SK-N-SH treated with all-trans-retinoic acid at 6 μM for 48 hours (cell line): ENCODE results near the gene NEK3.
"Not testable (repeated sequence)": the region's sequence is repeated elsewhere in the genome, so short reads cannot be mapped to it uniquely, and the experiment has no call there.

Experiments used
- ATAC-seq: fragments of 200-7000 bp; cut with Tn5 transposase; 3 replicates; pipeline ENCODE4 v1.9.1; 2020; ENCODE audit warnings: mild to moderate bottlenecking, moderate library complexity
- ARNTL ChIP-seq: fragments of 450-650 bp; formaldehyde crosslinking; IDR thresholded peaks from 2 replicates; pipeline ENCODE4 v1.5.0; 2020; ENCODE audit warnings: low read depth, mild to moderate bottlenecking, moderate library complexity, borderline replicate concordance
- BACH2 ChIP-seq: fragments of 250-450 bp; sonication (Bioruptor Pico); IDR thresholded peaks from 2 replicates; pipeline ENCODE4 v1.9.0; 2021; ENCODE audit warnings: mild to moderate bottlenecking, borderline replicate concordance
- CREB5 ChIP-seq: fragments of 250-450 bp; sonication (Bioruptor Pico); IDR thresholded peaks from 2 replicates; pipeline ENCODE4 v1.5.1; 2020; ENCODE audit warnings: low read depth, mild to moderate bottlenecking, moderate library complexity
- CSDC2 ChIP-seq: fragments of 250-450 bp; sonication (Bioruptor Pico); IDR thresholded peaks from 2 replicates; pipeline ENCODE4 v1.5.0; 2020; ENCODE audit warnings: mild to moderate bottlenecking, moderate library complexity
- CSRNP3 ChIP-seq: fragments of 250-450 bp; sonication (Bioruptor Pico); IDR thresholded peaks from 2 replicates; pipeline ENCODE4 v1.5.1; 2021; ENCODE audit warnings: mild to moderate bottlenecking, moderate library complexity
- OSR1 ChIP-seq: fragments of 250-450 bp; sonication (Bioruptor Pico); IDR thresholded peaks from 2 replicates; pipeline ENCODE4 v1.8.0; 2022; ENCODE audit warnings: moderate library complexity, mild to moderate bottlenecking, inconsistent platforms
- POU6F1 ChIP-seq: fragments of 250-450 bp; sonication (Bioruptor Pico); IDR thresholded peaks from 2 replicates; pipeline ENCODE4 v1.8.0; 2021; ENCODE audit warnings: low read depth, mild to moderate bottlenecking, moderate library complexity, borderline replicate concordance
- RARB ChIP-seq: fragments of 250-450 bp; sonication (Bioruptor Pico); IDR thresholded peaks from 2 replicates; pipeline ENCODE4 v1.8.0; 2021; ENCODE audit warnings: mild to moderate bottlenecking, moderate library complexity
- SNAI2 ChIP-seq: fragments of 250-450 bp; sonication (Bioruptor Pico); IDR thresholded peaks from 2 replicates; pipeline ENCODE4 v1.5.0; 2020; ENCODE audit warnings: mild to moderate bottlenecking, moderate library complexity
- TSHZ2 ChIP-seq: fragments of 250-450 bp; sonication (Bioruptor Pico); IDR thresholded peaks from 2 replicates; pipeline ENCODE4 v1.5.0; 2020; ENCODE audit warnings: mild to moderate bottlenecking, moderate library complexity
- ZC3H10 ChIP-seq: fragments of 250-450 bp; sonication (Bioruptor Pico); IDR thresholded peaks from 2 replicates; pipeline ENCODE4 v1.5.1; 2021; ENCODE audit warnings: mild to moderate bottlenecking, moderate library complexity
- ZFP3 ChIP-seq: fragments of 250-450 bp; sonication (Bioruptor Pico); IDR thresholded peaks from 2 replicates; pipeline ENCODE4 v1.5.0; 2020; ENCODE audit warnings: mild to moderate bottlenecking, moderate library complexity
- ZFP30 ChIP-seq: fragments of 450-650 bp; formaldehyde crosslinking; IDR thresholded peaks from 2 replicates; pipeline ENCODE4 v1.5.0; 2022; ENCODE audit warnings: mild to moderate bottlenecking, moderate library complexity
- ZNF565 ChIP-seq: fragments of 450-650 bp; formaldehyde crosslinking; conservative IDR thresholded peaks from 2 replicates; pipeline ENCODE4 v1.5.0; 2020; ENCODE audit warnings: low read depth, mild to moderate bottlenecking, moderate library complexity
- ZNF70 ChIP-seq: fragments of 450-650 bp; formaldehyde crosslinking; IDR thresholded peaks from 2 replicates; pipeline ENCODE4 v1.5.0; 2020; ENCODE audit warnings: mild to moderate bottlenecking, moderate library complexity
- ZNF8 ChIP-seq: fragments of 450-650 bp; formaldehyde crosslinking; IDR thresholded peaks from 2 replicates; pipeline ENCODE4 v1.5.0; 2020; ENCODE audit warnings: mild to moderate bottlenecking, moderate library complexity
- TF ChIP-seq, protein P1 (sequence below): fragments of 250-450 bp; sonication (Bioruptor Pico); IDR thresholded peaks from 2 replicates; pipeline ENCODE4 v1.8.0; 2020; ENCODE audit warnings: mild to moderate bottlenecking, moderate library complexity, borderline replicate concordance

NEK3 gene

GRCh38 chr13:52159159-52159982 lies at the start of gene NEK3:
Gene NEK3, minus strand, starts transcription at chr13:52159597. Its CDS starts 3,406 bp downstream, at chr13:52156191.
- peak; percentile 90 for ATAC-seq
- no peak for TF ChIP-seq BACH2 (CRISPR knock-in tag)
- TF ChIP-seq OSR1 (CRISPR knock-in tag) = no peak
- 0 out of 2 replicates have a peak, but pooled peaks have one; percentile 32 for TF ChIP-seq ZNF565 (CRISPR knock-in tag)
- no peak for TF ChIP-seq TSHZ2 (CRISPR knock-in tag)
- peak; percentile 76; the same call in 1 of the 2 replicates for TF ChIP-seq ZFP3 (CRISPR knock-in tag)
- peak; percentile 82; the same call in 1 of the 2 replicates for TF ChIP-seq POU6F1 (CRISPR knock-in tag)
- TF ChIP-seq SNAI2 (CRISPR knock-in tag) = no peak; the same call in 1 of the 2 replicates
- peak; percentile 90 for TF ChIP-seq CSDC2 (CRISPR knock-in tag)
- no peak; the same call in 1 of the 2 replicates for TF ChIP-seq ZNF8 (CRISPR knock-in tag)
- TF ChIP-seq ZNF70 (CRISPR knock-in tag) = 0 out of 2 replicates have a peak, but pooled peaks have one; percentile 37
- no peak for TF ChIP-seq ZC3H10
- no peak for TF ChIP-seq RARB (CRISPR knock-in tag)
- no peak for TF ChIP-seq CSRNP3
- no peak for TF ChIP-seq ARNTL (CRISPR knock-in tag)
- 0 out of 2 replicates have a peak, but pooled peaks have one; percentile 29 for TF ChIP-seq ZFP30 (CRISPR knock-in tag)
- no peak for TF ChIP-seq CREB5 (CRISPR knock-in tag)
- TF ChIP-seq, protein P1, sequence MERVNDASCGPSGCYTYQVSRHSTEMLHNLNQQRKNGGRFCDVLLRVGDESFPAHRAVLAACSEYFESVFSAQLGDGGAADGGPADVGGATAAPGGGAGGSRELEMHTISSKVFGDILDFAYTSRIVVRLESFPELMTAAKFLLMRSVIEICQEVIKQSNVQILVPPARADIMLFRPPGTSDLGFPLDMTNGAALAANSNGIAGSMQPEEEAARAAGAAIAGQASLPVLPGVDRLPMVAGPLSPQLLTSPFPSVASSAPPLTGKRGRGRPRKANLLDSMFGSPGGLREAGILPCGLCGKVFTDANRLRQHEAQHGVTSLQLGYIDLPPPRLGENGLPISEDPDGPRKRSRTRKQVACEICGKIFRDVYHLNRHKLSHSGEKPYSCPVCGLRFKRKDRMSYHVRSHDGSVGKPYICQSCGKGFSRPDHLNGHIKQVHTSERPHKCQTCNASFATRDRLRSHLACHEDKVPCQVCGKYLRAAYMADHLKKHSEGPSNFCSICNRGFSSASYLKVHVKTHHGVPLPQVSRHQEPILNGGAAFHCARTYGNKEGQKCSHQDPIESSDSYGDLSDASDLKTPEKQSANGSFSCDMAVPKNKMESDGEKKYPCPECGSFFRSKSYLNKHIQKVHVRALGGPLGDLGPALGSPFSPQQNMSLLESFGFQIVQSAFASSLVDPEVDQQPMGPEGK = no peak

DNA sequence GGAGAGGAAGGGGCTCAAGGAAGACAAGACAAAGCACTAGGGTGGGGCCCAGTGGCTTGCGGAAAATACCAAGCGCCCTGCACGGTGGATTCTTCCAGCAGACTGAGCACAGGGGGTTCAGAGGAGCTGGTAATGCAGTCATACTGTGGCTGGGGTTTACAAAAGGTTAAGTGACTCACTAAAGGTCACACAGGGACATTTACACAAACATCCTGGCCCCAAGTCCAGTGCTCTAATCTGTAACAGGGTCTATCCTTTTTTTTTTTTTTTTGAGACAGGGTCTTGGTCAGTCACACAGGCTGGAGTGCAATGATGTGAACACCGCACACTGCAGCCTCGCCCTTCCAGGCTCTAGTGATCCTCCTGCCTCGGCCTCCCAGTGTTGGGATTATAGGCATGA lies 49.0 kb upstream of the NEK3 start:
- not testable (repeated sequence) for ATAC-seq

- not testable (repeated sequence) for ATAC-seq
Observed at GRCh38 chr13:52207896-52208295, 48.5 kb upstream of the NEK3 start.

DNA sequence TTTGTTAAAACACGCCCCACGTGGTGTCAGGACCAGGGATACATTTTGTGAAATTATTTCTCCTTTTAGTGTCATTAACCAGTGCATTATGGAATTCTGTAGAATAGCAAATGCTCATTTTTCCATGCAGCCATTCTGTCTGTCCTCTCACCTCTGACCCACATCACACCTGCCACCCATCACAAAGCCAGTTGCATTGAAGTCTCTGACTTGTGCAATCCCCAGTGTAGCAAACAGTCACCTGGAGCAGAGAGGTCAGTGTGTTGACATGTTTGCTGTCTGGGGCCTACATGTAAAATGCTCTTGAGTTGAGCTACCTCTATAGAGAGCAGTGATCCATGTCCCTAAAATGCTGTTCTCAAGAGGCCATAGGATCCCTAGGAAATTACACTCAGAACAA lies 47.9 kb upstream of the NEK3 start:
- ATAC-seq = not testable (repeated sequence)

DNA sequence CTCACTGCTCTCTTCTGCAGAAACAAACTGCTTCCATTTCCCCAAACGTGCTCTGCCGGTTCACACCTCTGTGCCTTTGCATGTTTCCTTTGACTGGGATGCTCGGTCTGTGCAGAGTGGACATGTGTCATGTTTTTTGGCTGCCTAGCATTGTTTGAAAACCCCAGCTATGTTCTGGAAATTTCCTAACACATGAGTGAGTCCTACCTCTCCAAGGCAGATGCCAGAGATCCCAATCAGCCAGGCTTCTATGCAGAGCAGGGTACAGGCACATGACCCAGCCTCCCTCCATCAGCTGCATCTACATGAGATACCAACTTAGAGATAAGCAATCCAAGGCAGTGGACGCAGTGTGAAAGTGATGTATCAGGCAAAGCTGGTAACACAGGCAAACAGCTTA lies 45.1 kb upstream of the NEK3 start:
- ATAC-seq = not testable (repeated sequence)

DNA sequence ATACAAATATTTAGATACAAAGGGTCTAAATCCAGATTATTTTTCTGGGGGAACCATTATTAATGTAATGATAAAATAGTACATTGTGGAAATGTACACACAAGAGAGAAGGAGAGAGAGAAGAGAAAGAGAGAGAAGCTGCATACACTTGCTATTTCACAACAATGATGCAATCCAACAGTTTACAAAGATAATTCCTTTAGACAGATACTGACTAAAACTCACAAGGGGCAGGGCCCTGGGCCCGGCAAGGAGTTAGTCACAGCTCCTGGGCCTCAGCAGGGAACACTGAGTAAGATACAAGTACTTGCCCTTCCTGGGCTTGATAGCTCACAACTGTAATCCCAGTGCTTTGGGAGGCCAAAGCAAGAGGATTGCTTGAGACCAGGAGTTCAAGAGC lies 44.5 kb upstream of the NEK3 start:
- ATAC-seq = peak; percentile 65

DNA sequence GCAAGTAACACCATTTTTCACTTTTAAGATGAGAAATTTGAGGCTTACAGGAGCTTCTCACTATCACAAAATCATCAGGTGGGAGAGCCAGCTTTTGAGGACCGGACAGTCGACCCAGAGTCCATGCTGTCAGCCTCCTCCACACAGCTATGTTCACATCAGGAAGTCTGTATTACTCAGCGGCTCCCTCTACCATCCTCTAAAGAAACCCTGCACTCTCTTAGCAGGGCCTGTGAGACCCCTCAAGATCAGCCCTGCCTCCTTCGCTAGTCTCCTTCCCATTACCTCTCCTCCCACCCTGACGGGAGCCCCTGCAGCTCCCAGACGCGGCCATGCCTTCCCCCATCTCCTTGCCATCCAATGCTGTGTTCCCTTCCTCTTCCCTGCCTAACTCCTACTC lies 43.1 kb upstream of the NEK3 start:
- 0 out of 3 replicates have a peak, but pooled peaks have one; percentile 30 for ATAC-seq

GRCh38 chr13:52201439-52202193 lies 42.2 kb upstream of the NEK3 start:
- peak; percentile 92 for ATAC-seq
